Sigmoid colon (tissue), 7 donors: Measurements from ENCODE around the gene STIM2. TPM values are rescaled to one million over a fixed set of nuclear protein-coding genes. Genes with fewer than 3 reads are reported as not detected.

ENCODE experiments used
- DNase-seq: peaks from one replicate; pipeline ENCODE4 v3.0.0-alpha.2; 2019
- H3K27ac ChIP-seq, 4 donors: fragments of 200-600 bp; sonication (generic); one replicate each; pipeline ENCODE4 v1.5.1; 2016 to 2019; ENCODE audit warnings: mild to moderate bottlenecking in 1 of 4
- H3K27me3 ChIP-seq, 3 donors: fragments of 200-600 bp; sonication (generic); one replicate each; pipeline ENCODE4 v1.5.1; 2019; ENCODE audit warnings: mild to moderate bottlenecking in 1 of 3
- H3K36me3 ChIP-seq, 4 donors: fragments of 200-600 bp; sonication (generic); one replicate each; pipeline ENCODE4 v1.5.1; 2016 to 2019
- H3K4me1 ChIP-seq, 4 donors: fragments of 200-600 bp; sonication (generic); one replicate each; pipeline ENCODE4 v1.5.1; 2017 to 2019
- H3K4me3 ChIP-seq, 4 donors: fragments of 200-600 bp; sonication (generic); one replicate each; pipeline ENCODE4 v1.5.1; 2017 to 2019; ENCODE audit warnings: mild to moderate bottlenecking in 2 of 4, moderate library complexity in 1 of 4
- H3K9me3 ChIP-seq, 4 donors: fragments of 200-600 bp in 3 of 4; sonication (generic) in 3 of 4; one replicate each; pipeline versions ENCODE4 v1.5.1 to v1.6.1; 2013 to 2019
- EP300 ChIP-seq, 4 donors: sonication (generic); formaldehyde crosslinking; IDR thresholded peaks; one replicate each; pipeline ENCODE4 v1.6.1; 2017; ENCODE audit warnings: antibody characterized with exemption in 4 of 4
- POLR2A ChIP-seq, 2 donors: fragments of 450-650 bp; IDR thresholded peaks; one replicate each; pipeline ENCODE4 v1.6.1; 2016; ENCODE audit warnings: antibody characterized with exemption in 2 of 2, mild to moderate bottlenecking in 2 of 2, moderate library complexity in 2 of 2
- POLR2AphosphoS5 ChIP-seq, 4 donors: sonication (generic); formaldehyde crosslinking; IDR thresholded peaks; one replicate each; pipeline ENCODE4 v1.6.1; 2017; ENCODE audit warnings: antibody characterized with exemption in 4 of 4
- WGBS, 2 donors: extraction: QIAGEN DNeasy Blood & Tissue Kit; methylation state at CpG; one replicate each; pipeline ENCODE4 v1.1.7; 2013; 5-methylcytosine and 5-hydroxymethylcytosine counted together
- intact Hi-C: fragments of 100-400 bp; cut with DNase I; formaldehyde crosslinking; loops from one replicate; pipeline ENCODE4 v1.15.1; 2023
- polyA plus RNA-seq, 3 donors: library from polyadenylated mRNA; stranded (reverse); fragments of 200-250 nt; gene quantifications; one replicate each; pipeline ENCODE4 v1.2.3, GENCODE V29; 2013
- total RNA-seq, 4 donors: library from RNA; depleted of rRNA; stranded (reverse); fragments of >200 nt; gene quantifications; one replicate each; pipeline ENCODE4 v1.1.0, GENCODE V29; 2016
- TF ChIP-seq, protein P1 (sequence below), 4 experiments: fragments of 450-650 bp in 3 of 4; fragments of 200-600 bp in 1 of 4; IDR thresholded peaks; one replicate each; pipeline ENCODE4 v1.5.1; 2016 to 2019; ENCODE audit warnings: antibody characterized with exemption in 4 of 4, mild to moderate bottlenecking in 3 of 4, moderate library complexity in 2 of 4
- donor health status: healthy with polysubstance abuse.
- donor health status: Bipolar disorder and iron deficiency.
- donor health status: healthy.

The STIM2 gene
- total and polyA plus RNA-seq, 7 donors: 3.0 to 16.8 (median 14.1) TPM

GRCh38 chr4:27058819-27059406 lies 198.3 kb downstream of the STIM2 start:
- WGBS, 2 donors: 44 to 62% methylated on average over 5 of the region's 5 CpGs
- Histone ChIP-seq H3K4me3 (no peak overlapping the region), H3K36me3 (no peaks in the 10 kb centered on the region), H3K4me1 (no peaks in the 10 kb centered on the region), H3K9me3 (no peaks in the 10 kb centered on the region), H3K27me3 (no peaks in the 10 kb centered on the region), H3K27ac (no peak overlapping the region)
- TF ChIP-seq, protein P1, sequence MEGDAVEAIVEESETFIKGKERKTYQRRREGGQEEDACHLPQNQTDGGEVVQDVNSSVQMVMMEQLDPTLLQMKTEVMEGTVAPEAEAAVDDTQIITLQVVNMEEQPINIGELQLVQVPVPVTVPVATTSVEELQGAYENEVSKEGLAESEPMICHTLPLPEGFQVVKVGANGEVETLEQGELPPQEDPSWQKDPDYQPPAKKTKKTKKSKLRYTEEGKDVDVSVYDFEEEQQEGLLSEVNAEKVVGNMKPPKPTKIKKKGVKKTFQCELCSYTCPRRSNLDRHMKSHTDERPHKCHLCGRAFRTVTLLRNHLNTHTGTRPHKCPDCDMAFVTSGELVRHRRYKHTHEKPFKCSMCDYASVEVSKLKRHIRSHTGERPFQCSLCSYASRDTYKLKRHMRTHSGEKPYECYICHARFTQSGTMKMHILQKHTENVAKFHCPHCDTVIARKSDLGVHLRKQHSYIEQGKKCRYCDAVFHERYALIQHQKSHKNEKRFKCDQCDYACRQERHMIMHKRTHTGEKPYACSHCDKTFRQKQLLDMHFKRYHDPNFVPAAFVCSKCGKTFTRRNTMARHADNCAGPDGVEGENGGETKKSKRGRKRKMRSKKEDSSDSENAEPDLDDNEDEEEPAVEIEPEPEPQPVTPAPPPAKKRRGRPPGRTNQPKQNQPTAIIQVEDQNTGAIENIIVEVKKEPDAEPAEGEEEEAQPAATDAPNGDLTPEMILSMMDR (IDR thresholded peaks at IDR 0.05): no peak
- no peak for TF ChIP-seq EP300 (IDR thresholded peaks at IDR 0.05)
- TF ChIP-seq POLR2A (IDR thresholded peaks at IDR 0.05): no peak
- no peak for TF ChIP-seq POLR2AphosphoS5 (IDR thresholded peaks at IDR 0.05)
- no peak for DNase-seq
- intact Hi-C loops: no loop called here

- H3K36me3 ChIP-seq: no peaks in the 10 kb centered on the region
- no peaks in the 10 kb centered on the region for H3K27me3 ChIP-seq
- H3K27ac ChIP-seq: no peak overlapping the region
- DNase-seq: no peak
- H3K9me3 ChIP-seq: no peaks in the 10 kb centered on the region
- TF ChIP-seq, protein P1 (IDR thresholded peaks at IDR 0.05): no peak
- TF ChIP-seq EP300 (IDR thresholded peaks at IDR 0.05) (no peak), POLR2AphosphoS5 (IDR thresholded peaks at IDR 0.05) (no peak), POLR2A (IDR thresholded peaks at IDR 0.05) (no peak)
- WGBS, 2 donors: 83 to 89% methylated on average over 5 of the region's 5 CpGs
- H3K4me3 ChIP-seq: no peak overlapping the region
- no peaks in the 10 kb centered on the region for H3K4me1 ChIP-seq
- intact Hi-C loops: no loop called here
These were observed 198.8 kb downstream of the STIM2 start for GRCh38 chr4:27059446-27059845.

DNA sequence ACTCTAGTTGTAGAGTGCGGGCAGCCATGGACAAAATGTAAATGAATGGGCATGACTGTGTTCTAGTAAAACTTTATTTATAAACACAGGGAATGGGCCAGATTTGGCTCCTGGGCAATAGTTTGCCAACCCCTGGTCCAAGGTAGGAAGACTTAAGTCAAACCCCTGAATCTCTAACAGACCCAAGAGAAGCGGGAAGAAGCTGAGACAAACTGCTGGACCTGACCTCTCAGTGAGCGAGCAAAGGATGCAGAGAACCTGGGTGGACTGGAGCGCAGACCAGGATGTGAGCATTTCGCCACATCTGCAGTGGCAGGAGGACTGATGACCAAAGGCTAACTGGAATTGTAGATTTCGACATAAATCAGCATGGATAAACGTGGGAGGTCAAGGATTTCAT lies 201.6 kb downstream of the STIM2 start:
- Histone ChIP-seq H3K27ac (no peak overlapping the region), H3K4me3 (no peak overlapping the region), H3K36me3 (no peaks in the 10 kb centered on the region), H3K4me1 (no peaks in the 10 kb centered on the region), H3K9me3 (peaks cover 0 to 3% (median 0%) of the 10 kb centered on the region in 4 donors), H3K27me3 (no peaks in the 10 kb centered on the region)
- TF ChIP-seq EP300 (IDR thresholded peaks at IDR 0.05): no peak
- TF ChIP-seq POLR2A (IDR thresholded peaks at IDR 0.05): no peak
- TF ChIP-seq POLR2AphosphoS5 (IDR thresholded peaks at IDR 0.05): no peak
- TF ChIP-seq, protein P1 (IDR thresholded peaks at IDR 0.05): no peak
- 88 to 91% methylated on average over 7 of the region's 7 CpGs for WGBS, 2 donors
- DNase-seq: no peak
- intact Hi-C loops: no loop called here

- intact Hi-C loops: no loop called here
- Histone ChIP-seq H3K4me3 (no peak overlapping the region), H3K4me1 (no peaks in the 10 kb centered on the region), H3K36me3 (no peaks in the 10 kb centered on the region), H3K9me3 (peaks cover 0 to 3% (median 0%) of the 10 kb centered on the region in 4 donors), H3K27ac (no peak overlapping the region), H3K27me3 (no peaks in the 10 kb centered on the region)
- 76 to 78% methylated on average over 3 of the region's 3 CpGs for WGBS, 2 donors
- TF ChIP-seq EP300 (IDR thresholded peaks at IDR 0.05) (no peak), POLR2AphosphoS5 (IDR thresholded peaks at IDR 0.05) (no peak), POLR2A (IDR thresholded peaks at IDR 0.05) (no peak)
- TF ChIP-seq, protein P1 (IDR thresholded peaks at IDR 0.05): no peak
- DNase-seq: no peak
These were observed 205.9 kb downstream of the STIM2 start for GRCh38 chr4:27066591-27066990.
